ENCODE measurements around the gene TMCC1.

GRCh38 chr3:129628169-129628522 is 265.4 kb downstream of the TMCC1 start:
- TF ChIP-seq CTCF (IDR thresholded peaks at IDR 0.05) (no peak), POLR2A (IDR thresholded peaks at IDR 0.05) (no peak)
